Spleen (tissue), 7 donors: ENCODE measurements around the gene PPP1R9B.

Experiments
- POLR2A ChIP-seq, 3 donors: fragments of 450-650 bp; IDR thresholded peaks; one replicate each; pipeline ENCODE4 v1.5.1; 2017; ENCODE audit warnings: antibody characterized with exemption in 3 of 3, mild to moderate bottlenecking in 1 of 3
- TF ChIP-seq, protein P1 (sequence below), 11 experiments: fragments of 200-600 bp in 7 of 11; fragments of 450-650 bp in 4 of 11; sonication (generic) in 4 of 11; IDR thresholded peaks in 8 of 11; conservative IDR thresholded peaks in 3 of 11; 1 replicate in 7 of 11; 2 replicates in 4 of 11; pipeline versions ENCODE4 v1.4.0 to v1.8.0; 2016 to 2021; ENCODE audit warnings: antibody characterized with exemption in 11 of 11, inconsistent platforms in 4 of 11, mild to moderate bottlenecking in 1 of 11
- donor health status: DM: no; HTN: no; CAD: no; lungs with moderate emphysema.
- donor health status: DM: no; HTN: no; CAD: no.
- donor health status: DM: no; HTN: no; CAD: no.

DNA sequence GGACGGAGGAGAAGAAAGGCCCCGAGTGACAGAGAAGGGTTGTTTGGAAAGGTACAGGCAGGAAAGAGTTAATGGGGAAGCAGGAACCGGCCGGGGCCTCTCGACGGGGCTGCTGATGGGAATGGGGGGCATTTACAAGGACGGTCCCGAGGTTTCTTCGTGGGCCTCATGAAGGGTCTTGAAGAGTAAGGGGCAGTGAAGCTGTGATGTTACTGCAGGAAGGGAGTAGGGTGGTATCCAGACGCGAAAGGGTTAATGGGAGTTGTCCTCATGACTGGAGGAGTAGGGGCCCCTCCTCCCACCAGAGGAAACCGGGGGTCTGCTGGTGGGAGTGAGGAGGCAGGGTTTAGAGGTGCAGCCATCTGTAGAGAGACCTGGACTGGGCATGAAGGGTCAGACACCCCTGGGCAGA is 54.8 kb downstream of the PPP1R9B start:
- TF ChIP-seq POLR2A (IDR thresholded peaks at IDR 0.05): no peak
- TF ChIP-seq, protein P1, sequence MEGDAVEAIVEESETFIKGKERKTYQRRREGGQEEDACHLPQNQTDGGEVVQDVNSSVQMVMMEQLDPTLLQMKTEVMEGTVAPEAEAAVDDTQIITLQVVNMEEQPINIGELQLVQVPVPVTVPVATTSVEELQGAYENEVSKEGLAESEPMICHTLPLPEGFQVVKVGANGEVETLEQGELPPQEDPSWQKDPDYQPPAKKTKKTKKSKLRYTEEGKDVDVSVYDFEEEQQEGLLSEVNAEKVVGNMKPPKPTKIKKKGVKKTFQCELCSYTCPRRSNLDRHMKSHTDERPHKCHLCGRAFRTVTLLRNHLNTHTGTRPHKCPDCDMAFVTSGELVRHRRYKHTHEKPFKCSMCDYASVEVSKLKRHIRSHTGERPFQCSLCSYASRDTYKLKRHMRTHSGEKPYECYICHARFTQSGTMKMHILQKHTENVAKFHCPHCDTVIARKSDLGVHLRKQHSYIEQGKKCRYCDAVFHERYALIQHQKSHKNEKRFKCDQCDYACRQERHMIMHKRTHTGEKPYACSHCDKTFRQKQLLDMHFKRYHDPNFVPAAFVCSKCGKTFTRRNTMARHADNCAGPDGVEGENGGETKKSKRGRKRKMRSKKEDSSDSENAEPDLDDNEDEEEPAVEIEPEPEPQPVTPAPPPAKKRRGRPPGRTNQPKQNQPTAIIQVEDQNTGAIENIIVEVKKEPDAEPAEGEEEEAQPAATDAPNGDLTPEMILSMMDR (IDR thresholded peaks at IDR 0.05 in 8 of 11, conservative IDR thresholded peaks at IDR 0.05 in 3 of 11): no peak
